HepG2 (cell line): ENCODE measurements around the gene YEATS2. TPM values are rescaled to one million over a fixed set of nuclear protein-coding genes. Genes with fewer than 3 reads are reported as not detected.
A peak's percentile ranks its signal among the peaks of the same experiment; 100 is the strongest.

Source experiments
- CEBPZ ChIP-seq: IDR thresholded peaks from 2 replicates; pipeline ENCODE4 v1.6.1; 2012; ENCODE audit warnings: low read length, improper control_type of control experiment
- CTCF ChIP-seq: sonication (generic); formaldehyde crosslinking; IDR thresholded peaks from 2 replicates; pipeline ENCODE4 v1.5.0; 2020; ENCODE audit warnings: mild to moderate bottlenecking, missing genetic modification reagents, moderate library complexity
- ELF3 ChIP-seq: IDR thresholded peaks from 2 replicates; pipeline ENCODE4 v1.6.1; 2016; ENCODE audit warnings: missing genetic modification reagents, missing compliant biosample characterization
- GFI1 ChIP-seq: sonication (generic); formaldehyde crosslinking; IDR thresholded peaks from 2 replicates; pipeline ENCODE4 v1.5.0; 2020; ENCODE audit warnings: missing genetic modification reagents, mild to moderate bottlenecking, borderline replicate concordance
- KDM5B ChIP-seq: sonication (generic); formaldehyde crosslinking; IDR thresholded peaks from 2 replicates; pipeline ENCODE4 v1.4.0; 2020; ENCODE audit warnings: missing genetic modification reagents, mild to moderate bottlenecking, borderline replicate concordance
- KLF13 ChIP-seq: sonication (generic); formaldehyde crosslinking; IDR thresholded peaks from 2 replicates; pipeline ENCODE4 v1.4.0; 2020; ENCODE audit warnings: mild to moderate bottlenecking, missing genetic modification reagents
- NFATC3 ChIP-seq: sonication (generic); formaldehyde crosslinking; IDR thresholded peaks from 2 replicates; pipeline ENCODE4 v1.5.1; 2020; ENCODE audit warnings: mild to moderate bottlenecking, missing genetic modification reagents
- NR3C1 ChIP-seq: sonication (generic); formaldehyde crosslinking; IDR thresholded peaks from 2 replicates; pipeline ENCODE4 v1.4.0; 2020; ENCODE audit warnings: missing genetic modification reagents
- PHF20 ChIP-seq: sonication (generic); formaldehyde crosslinking; IDR thresholded peaks from 2 replicates; pipeline ENCODE4 v1.5.0; 2020; ENCODE audit warnings: mild to moderate bottlenecking, missing genetic modification reagents
- TCF7L2 ChIP-seq: IDR thresholded peaks from 2 replicates; pipeline ENCODE4 v1.6.1; 2011; ENCODE audit warnings: mild to moderate bottlenecking, low read depth, low read length, moderate library complexity
- THAP9 ChIP-seq: sonication (generic); formaldehyde crosslinking; IDR thresholded peaks from 2 replicates; pipeline ENCODE4; 2020; ENCODE audit warnings: missing genetic modification reagents, mild to moderate bottlenecking, borderline replicate concordance
- ZNF180 ChIP-seq: sonication (generic); formaldehyde crosslinking; IDR thresholded peaks from 2 replicates; pipeline ENCODE4 v1.4.0; 2020; ENCODE audit warnings: low read depth, missing genetic modification reagents, borderline replicate concordance
- ZNF292 ChIP-seq: sonication (generic); formaldehyde crosslinking; IDR thresholded peaks from 2 replicates; pipeline ENCODE4 v1.8.1; 2022; ENCODE audit warnings: mild to moderate bottlenecking, low read depth, missing genetic modification reagents, borderline replicate concordance
- ZNF329 ChIP-seq: sonication (generic); formaldehyde crosslinking; IDR thresholded peaks from 2 replicates; pipeline ENCODE4 v1.9.0; 2021; ENCODE audit warnings: low read depth, mild to moderate bottlenecking, missing genetic modification reagents
- polyA plus RNA-seq, 8 experiments: library from polyadenylated mRNA; depleted of rRNA in 3 of 8; stranded (reverse) in 7 of 8; unstranded in 1 of 8; fragments of >200 nt; fragmentation: Illumina TruSeq in 4 of 8; extraction: Trizol in 4 of 8; gene quantifications; 2 replicates each; pipeline versions ENCODE4 v1.2.1 to v1.2.3, GENCODE V29; 2011 to 2016; ENCODE audit warnings: low read depth in 4 of 8, missing spikeins in 1 of 8, mixed read lengths in 1 of 8; ENCODE audit not compliant: insufficient read depth in 1 of 8
- total RNA-seq, 5 experiments: library from RNA; depleted of rRNA; stranded (reverse); fragments of >200 nt; fragmentation: Illumina TruSeq; extraction: Trizol; gene quantifications; 2 replicates each; pipeline ENCODE4 v1.2.3, GENCODE V29; 2016; ENCODE audit warnings: low read depth in 1 of 5
- TF ChIP-seq, protein P1 (sequence below): IDR thresholded peaks from 2 replicates; pipeline ENCODE4 v1.4.0; 2020; ENCODE audit warnings: mild to moderate bottlenecking, missing genetic modification reagents
- TF ChIP-seq, protein P2 (sequence below): sonication (generic); formaldehyde crosslinking; IDR thresholded peaks from 2 replicates; pipeline ENCODE4 v1.4.0; 2020; ENCODE audit warnings: mild to moderate bottlenecking, missing genetic modification reagents

YEATS2 gene
- total and polyA plus RNA-seq, 2 of the 13 experiments (the other 11 are each of a cell fraction or from before 2014, with no cell fraction given): 18.6 to 33.7 TPM

DNA sequence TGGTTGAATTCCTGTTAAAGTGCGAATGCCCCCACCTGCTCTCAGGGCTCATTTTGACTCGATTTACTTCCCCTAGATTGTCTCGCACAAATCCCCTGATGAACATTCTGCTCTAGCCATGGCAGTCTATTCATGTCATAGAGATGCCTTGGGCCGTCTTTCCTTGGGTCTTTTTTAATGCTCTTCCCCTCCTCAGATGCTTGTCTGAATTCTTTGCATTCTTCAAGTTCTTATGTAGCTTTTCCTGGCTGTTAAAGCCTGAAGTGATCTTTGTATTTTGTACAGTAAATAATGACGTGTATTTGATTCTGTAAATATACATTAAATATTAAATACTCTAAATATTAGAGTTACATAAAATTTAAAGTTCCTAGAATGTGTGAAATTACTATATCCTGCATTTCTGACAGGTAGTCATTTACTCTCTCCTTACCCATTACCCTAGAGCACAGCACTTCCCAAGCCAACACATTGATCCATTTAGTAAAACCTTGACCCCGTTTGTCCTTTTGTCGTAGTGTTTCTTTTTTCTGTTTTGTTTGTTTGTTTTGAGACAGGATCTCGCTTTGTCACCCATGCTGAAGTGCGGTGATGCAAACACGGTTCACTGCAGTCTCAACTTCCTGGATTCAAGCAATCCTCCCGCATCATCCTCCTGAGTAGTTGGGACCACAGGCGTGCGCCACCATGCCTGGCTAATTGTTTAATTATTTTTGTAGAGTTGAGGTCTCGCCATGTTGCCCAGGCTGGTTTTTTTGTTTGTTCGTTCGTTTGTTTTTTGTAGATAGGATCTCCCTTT, 47.9 kb downstream of the YEATS2 start (continued):
- no peak for TF ChIP-seq GFI1 (CRISPR knock-in tag)
- TF ChIP-seq, protein P1, sequence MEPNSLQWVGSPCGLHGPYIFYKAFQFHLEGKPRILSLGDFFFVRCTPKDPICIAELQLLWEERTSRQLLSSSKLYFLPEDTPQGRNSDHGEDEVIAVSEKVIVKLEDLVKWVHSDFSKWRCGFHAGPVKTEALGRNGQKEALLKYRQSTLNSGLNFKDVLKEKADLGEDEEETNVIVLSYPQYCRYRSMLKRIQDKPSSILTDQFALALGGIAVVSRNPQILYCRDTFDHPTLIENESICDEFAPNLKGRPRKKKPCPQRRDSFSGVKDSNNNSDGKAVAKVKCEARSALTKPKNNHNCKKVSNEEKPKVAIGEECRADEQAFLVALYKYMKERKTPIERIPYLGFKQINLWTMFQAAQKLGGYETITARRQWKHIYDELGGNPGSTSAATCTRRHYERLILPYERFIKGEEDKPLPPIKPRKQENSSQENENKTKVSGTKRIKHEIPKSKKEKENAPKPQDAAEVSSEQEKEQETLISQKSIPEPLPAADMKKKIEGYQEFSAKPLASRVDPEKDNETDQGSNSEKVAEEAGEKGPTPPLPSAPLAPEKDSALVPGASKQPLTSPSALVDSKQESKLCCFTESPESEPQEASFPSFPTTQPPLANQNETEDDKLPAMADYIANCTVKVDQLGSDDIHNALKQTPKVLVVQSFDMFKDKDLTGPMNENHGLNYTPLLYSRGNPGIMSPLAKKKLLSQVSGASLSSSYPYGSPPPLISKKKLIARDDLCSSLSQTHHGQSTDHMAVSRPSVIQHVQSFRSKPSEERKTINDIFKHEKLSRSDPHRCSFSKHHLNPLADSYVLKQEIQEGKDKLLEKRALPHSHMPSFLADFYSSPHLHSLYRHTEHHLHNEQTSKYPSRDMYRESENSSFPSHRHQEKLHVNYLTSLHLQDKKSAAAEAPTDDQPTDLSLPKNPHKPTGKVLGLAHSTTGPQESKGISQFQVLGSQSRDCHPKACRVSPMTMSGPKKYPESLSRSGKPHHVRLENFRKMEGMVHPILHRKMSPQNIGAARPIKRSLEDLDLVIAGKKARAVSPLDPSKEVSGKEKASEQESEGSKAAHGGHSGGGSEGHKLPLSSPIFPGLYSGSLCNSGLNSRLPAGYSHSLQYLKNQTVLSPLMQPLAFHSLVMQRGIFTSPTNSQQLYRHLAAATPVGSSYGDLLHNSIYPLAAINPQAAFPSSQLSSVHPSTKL (CRISPR knock-in tag): peak; percentile 68
- no peak for TF ChIP-seq NFATC3 (CRISPR knock-in tag)
- TF ChIP-seq ZNF329 (CRISPR knock-in tag): no peak
- no peak for TF ChIP-seq ZNF180 (CRISPR knock-in tag)
- TF ChIP-seq CTCF: no peak
- no peak for TF ChIP-seq THAP9
- TF ChIP-seq ELF3 (CRISPR knock-in tag): peak; percentile 94
- no peak for TF ChIP-seq KLF13
- TF ChIP-seq NR3C1 (CRISPR knock-in tag): no peak
- TF ChIP-seq CEBPZ: no peak
- TF ChIP-seq KDM5B: no peak
- no peak for TF ChIP-seq TCF7L2
- TF ChIP-seq, protein P2, sequence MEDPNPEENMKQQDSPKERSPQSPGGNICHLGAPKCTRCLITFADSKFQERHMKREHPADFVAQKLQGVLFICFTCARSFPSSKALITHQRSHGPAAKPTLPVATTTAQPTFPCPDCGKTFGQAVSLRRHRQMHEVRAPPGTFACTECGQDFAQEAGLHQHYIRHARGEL (CRISPR knock-in tag): no peak
- TF ChIP-seq ZNF292: no peak
- TF ChIP-seq PHF20 (CRISPR knock-in tag): no peak
